GM21390 (cell line): ENCODE measurements around the gene EFCAB8.
"Not testable (repeated sequence)": the region's sequence is repeated elsewhere in the genome, so short reads cannot be mapped to it uniquely, and the experiment has no call there.

ENCODE experiments used
- ATAC-seq: cut with Tn5 transposase; IDR thresholded peaks from one replicate; pipeline ENCODE4 v1.9.1; 2021; ENCODE audit not compliant: unreplicated experiment

Gene EFCAB8

DNA sequence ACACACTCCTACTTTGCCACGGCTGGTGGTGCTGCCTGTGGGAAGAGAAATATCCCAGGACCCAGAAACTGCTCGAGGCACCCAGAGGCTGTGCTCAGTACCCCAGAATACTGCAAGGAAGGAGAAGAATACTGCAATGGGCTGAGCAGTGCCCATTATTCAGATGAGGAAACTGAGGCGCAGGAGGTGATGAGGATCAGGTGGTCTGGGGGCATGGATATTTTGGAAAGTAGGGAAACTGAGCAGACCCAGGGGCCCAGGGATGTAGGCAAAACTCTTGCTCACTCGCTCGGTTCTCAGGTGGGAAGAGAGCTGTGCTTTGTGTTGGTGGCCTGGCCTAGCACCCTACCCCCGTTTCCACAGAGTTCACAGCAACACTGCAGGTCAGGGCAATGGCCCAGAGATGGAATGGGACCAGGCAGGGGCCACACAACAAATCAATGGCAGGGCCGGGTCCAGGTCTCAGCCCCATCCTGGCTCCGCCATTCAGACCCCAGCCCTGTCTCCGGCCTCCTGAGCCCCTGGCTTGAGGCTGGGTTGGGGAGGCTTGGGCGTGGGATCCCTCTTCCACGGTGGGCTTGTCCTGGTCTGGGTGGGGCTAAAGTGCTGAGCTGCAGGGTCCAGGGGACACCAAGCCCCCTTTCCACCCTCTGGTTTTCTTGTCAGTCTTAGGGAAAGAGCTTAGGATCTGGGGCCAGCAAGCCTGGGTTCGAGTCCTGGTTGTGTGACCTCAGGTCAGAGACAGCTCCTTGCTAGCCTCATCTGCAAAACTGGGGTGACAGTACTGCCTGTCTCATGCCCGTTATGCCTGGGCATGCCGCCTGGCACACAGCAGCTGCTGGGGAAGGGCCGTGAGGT lies 111.6 kb downstream of the EFCAB8 start:
- ATAC-seq, result no peak

DNA sequence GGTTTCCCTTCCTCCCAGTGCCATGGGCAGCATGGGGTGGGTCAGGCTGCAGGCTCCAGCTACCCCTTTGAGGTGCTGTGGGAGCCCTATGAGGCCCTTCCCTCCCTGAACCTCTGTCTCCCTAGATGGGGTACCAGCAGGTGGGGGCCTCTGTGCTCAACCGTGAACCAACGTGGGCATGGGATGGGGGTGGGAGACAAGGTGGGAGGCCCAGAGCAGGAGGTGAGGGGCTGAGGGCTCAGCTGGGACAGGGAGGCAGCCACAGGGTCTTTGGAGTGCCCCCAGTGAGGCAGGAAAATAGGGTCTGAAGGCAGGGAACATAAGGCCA lies 112.2 kb downstream of the EFCAB8 start:
- no peak for ATAC-seq

DNA sequence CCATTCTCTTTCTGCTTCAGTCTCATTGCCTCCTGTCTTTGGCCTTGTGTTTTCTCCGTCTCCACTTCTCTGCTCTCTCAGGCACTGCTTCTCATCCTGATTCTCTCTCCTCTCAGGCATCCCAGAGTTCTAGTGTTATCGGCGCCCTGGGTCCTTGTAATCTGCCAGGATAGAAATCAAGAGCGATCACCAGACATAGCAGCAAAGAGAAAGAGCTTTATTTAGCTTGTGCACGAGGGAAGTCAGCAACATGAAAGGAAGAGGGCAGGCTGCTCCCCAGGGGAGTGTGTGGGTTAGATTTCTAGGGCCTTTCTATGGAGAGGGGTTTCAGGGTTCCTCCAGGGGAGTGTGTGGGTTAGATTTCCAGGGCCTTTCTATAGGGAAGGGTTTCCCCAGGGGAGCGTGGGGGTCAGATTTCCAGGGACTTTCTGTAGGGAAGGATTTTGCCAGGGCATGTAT lies 113.0 kb downstream of the EFCAB8 start:
- peak; percentile 20 for ATAC-seq

DNA sequence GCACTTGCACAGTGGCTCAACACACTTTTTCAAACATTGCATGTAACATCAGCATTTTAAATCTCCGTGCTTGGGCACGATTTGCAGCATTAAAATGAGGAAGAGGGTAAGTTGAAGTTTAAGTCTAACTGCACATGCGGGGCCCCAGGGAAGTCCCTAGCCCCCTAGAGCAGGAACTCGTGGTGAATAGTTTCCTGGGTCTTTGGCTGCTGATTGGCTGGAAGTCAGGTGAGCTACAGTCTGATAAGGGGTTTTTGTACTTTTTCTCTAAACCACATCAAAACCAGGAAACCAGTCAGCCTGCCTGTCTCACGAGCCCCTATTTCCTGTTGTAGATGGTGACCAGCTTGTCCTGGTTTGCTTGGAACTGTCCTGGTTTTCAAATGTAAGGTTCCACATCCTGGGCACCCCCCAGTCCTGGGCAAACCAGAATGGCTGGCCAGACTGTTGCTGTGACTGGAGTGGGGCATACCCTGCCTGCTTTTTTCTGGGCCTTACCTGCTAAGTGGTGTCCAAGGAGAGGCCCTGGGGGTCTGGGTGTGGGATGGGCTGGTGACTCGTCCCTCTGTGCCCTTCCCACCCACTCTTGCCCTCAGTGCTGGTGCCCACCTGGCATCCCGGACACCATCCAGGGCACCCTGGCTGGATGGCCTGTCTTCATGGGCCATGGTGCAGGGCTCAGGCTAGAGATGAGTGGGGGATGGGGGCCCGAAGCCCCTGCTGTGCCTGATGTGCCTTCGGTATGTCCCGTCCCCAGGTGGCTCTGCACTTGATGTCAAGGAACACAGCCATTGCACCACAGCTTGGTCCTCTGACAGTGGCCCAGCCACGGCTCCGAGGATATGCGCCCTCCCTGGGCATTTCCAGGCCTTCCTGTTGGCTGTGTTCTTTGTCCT lies 113.7 kb downstream of the EFCAB8 start:
- peak; percentile 78 for ATAC-seq

DNA sequence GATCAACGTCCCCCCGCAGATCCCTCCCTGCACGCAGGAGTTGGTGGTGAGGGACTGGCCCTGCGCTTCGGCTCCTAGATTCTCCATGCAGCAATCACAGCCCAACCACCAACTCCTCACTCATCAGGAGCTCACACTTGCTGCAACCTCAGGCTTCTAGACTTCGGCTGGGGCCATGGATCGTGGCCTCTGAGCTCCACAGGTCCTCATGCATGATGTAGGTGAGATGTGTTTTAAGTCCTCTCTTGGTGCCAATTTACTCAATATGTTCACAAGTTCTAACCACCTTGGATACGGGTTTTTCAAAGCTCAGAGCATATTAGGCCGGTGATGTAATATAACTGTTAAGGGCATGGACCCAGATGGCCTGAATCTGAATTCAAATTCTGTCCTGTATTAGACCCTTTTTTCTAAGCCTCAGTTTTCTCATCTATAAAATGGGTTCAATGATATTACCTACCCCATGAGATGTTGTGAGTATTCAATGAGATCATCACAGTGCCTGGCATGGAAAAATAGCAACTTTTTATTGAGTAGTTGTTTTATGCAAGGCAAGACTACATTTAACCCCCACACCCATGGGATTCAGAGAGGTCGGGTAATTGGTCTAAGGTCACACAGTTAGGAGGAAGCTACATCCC lies 114.5 kb downstream of the EFCAB8 start:
- ATAC-seq, result no peak

DNA sequence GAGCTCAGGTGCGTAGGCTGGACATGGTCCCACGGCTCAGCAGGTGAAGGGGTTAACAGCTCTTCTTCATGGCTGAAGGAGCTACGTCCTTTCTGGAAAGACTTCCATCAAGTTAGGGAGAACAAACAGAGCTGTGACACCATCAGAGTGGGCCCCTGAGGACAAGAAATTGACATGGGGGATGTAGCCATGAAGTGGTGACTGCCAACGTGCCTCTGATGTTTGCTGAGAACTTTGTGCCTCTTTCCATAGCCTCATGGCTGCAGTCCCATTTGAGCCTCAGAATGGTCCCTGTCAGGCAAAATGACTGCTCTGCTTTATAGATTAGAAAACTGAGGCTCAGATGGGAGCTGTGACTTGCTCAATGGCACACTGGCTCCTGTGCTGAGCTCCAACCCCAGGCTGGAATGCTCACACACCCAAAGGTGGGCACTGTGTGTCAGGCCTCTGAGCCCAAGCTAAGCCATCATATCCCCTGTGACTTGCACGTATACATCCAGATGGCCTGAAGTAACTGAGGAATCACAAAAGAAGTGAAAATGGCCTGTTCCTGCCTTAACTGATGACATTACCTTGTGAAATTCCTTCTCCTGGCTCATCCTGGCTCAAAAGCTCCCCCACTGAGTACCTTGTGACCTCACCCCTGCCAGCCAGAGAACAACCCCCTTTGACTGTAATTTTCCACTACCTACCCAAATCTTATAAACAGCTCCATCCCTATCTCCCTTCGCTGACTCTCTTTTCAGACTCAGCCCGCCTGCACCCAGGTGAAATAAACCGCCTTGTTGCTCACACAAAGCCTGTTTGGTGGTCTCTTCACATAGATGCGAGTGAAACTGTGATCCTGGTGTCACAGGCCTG lies 115.7 kb downstream of the EFCAB8 start:
- ATAC-seq, result not testable (repeated sequence)

DNA sequence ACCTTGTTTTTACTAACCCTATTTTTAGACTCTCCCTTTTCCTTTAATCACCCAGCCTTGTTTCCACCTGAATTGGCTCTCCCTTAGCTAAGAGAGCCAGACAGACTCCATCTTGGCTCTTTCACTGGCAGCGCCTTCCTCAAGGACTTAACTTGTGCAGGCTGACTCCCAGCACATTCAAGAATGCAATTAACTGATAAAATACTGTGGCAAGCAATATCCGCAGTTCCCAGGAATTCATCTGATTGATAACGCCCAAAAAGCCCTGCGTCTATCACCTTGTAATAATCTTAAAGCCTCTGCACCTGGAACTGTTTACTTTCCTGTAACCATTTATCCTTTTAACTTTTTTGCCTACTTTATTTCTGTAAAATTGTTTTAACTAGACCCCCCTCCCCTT lies 116.4 kb downstream of the EFCAB8 start:
- ATAC-seq, result not testable (repeated sequence)

DNA sequence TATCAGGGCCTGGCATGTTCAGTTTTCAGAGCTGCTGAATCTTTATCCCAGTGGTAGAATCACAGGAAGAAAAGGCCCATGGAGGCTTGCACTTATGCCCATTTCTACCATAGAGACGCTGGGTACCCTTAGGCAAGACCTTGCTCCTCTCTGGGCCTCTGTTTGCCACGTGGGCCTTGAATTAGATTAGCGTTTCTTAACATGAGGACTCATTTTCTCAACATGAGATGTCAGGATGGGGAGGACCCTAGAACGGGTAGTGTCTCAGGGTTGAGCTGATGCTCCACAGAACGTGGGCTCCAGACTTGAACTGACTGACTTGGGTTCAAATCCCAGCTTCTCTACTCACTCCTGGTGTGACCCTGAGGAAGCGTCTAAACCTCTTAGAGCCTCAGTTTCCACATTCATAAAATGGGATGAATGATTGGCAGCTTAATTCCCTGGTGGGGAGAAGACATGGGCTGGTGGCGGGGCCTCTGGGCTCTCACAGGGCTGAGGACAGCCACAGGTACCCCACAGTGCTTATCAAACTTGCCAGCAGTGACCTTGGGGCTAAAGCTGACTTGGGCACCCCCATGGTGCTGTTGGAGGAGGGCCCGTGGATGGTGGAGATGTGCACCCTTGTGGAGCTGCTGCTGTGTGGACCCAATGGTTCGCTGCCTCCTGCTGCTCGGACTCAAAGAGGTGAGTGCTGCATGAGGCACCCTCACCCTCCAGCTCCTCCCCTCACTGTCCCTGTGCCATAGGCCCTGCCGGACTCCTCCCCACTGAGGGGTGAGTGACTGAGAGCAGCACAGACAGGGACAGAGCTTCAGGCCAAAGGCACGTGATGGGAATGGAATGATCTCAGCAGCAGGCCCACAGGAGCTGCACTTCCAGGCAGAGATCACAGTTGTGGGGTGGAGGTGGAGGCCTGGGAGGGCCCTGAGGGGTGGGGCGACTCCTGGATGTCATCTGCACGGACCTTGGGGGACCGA lies 117.3 kb downstream of the EFCAB8 start:
- no peak for ATAC-seq

DNA sequence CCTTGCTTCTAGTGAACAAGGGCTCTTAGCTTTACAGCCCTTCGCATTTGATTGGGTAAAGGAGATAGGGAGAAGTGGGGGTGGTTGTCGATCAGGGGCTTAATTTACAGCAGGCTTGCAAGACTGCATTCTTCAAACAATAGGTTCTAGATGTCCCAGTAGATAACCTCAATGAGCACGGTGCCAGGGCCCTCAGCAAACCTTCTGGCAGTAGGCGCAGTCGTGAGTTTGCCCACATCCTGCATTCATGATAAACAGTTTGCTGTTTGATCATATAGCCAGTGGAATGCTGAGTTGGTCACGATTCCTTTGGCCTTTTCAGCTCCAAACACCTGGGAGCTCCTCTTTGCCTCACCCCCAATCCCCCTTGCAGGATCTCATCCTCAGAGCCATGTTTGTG lies 118.0 kb downstream of the EFCAB8 start:
- ATAC-seq, result no peak

DNA sequence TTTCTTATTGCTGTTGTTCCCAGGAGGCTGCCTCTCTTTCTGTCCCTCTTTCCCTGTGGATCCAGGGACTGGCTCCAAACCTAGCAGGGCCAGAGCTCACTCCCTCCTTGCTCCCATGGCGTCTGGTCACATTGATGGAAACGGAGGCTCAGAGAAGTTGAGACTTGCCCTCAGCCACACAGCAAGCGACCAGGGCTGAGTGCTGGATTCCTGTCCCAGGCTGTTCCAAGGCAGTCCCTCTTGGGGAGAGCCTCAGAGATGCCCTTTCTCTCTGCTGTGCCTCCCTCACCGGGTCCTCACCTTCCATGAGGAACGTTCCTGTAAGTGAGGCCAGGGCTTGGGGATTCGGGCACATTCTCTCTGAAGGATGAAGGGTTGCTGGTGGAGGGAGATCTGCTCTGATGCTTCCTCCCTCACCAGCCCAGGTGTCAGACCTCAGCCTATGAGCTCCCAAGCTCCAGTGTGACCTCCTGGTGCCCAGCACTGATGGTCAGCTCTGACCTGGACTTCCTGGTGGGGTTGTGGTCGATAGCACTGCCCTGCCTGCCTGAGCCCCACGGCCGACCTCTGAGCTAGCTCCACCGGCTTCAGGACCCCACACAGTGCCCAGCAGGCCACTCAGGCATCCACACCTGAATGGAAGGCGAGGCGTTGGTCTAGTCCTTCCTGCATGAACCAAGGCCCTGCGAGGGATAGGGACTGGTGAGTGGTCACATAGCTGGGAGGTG lies 118.7 kb downstream of the EFCAB8 start:
- ATAC-seq, result no peak

DNA sequence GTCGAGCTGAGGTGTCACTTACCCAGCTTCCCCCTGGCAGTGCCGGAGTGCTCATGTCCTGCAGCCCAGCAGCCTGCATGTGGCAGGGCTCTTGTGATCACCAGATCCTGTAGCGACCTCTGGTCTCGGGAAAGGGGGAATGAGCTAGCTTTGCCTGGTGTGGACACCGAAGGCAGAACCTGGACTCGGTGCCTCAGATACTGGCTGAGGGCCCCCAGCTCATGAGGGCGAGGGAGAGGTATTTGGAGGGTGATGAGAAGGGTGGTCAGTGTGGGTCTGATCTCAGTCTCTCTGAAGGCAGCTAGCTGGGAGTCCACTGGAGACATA lies 119.2 kb downstream of the EFCAB8 start:
- no peak for ATAC-seq

DNA sequence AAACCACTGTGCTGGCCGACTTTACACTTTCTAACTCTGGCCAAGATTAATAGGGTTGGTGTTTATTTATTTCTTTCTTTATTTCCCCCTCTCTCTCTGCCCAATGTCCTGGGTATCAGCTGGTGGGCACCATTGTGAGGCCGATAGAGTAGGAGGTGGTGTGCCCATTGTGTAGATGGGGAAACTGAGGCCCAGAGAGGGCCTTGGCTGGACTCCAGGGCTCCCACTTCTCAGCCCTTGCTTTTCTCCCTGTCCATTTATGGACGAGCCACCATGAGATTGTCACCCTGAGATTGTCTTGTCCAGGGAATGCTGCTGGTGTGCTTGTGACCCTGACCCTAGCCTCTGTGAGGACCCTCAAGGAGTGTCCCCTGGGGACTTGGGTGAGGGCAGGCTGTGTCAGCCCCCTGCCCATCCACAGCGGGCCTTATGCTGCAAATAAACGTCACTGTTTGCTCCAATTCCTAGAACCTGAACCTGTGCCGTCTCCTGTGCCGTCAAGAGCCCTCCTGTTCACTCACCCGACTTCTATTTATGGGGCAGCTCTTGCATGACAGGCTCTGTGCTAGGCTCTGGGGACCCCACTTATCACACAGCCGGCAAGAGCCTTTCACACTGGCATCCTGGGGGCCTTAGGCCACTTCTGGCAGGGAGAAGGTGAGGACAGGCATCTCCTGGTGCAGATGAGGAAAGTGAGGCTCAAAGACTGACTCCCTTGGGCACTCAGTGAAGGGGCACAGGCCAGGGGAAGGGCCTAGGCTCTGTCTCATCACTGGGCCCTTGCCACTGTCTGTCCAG lies 120.7 kb downstream of the EFCAB8 start:
- ATAC-seq, result no peak

DNA sequence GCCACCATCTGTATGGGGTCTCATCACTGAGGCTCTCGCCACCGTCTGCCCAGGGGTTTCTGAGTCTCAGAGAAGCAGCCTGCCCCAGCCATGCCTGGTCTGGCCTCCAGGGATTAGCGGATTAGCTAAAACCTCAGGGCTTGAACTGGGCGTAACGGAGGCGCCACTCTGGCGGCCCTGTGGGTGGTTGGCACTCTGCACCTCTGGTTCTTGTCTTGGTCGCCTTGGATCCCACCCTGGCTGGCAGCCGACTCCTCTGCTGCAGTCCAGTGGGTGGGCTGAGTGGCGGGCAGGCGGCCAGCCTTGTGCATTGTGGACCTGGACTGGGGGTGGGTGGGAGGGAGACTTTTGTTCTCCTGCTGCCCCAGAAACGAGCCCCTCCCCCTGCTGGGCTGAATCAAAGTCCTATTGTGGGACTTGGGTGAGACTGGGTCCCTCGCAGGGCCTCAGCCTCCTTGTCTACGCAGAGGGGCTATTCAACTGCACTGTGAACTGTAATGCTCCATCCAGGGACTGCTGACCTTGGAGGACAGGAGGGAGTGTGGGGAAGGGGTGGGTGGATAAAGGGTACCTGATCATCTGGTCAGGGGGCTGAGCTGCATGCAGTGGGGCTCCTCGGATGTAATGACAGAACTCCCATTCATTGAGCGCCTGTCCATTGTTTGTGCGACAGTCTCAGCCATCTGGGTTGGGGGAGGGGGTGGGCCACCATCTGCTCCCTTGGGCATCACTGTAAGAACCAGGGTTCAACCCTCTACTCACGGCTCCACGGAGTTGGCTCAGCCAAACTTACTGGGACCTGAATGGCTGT lies 121.6 kb downstream of the EFCAB8 start:
- ATAC-seq, result no peak

DNA sequence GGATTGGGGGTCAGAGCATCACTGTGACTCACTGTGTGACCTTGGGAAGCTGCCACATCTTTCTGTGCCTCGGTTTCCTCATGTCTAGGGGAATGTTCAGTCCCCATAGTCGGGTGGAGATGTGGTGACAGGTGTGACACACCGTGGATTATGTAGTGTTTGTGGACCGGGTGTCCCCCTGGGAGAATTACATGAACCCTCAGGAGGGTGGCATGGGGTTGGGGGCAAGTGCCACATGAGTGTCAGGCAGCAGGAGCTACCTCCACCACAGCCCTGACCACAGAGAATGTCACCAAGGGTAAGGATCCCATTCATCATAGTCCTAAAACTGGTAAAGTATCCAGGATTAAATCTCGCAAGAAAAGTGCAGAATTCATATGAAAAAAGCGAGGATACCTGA lies 122.3 kb downstream of the EFCAB8 start:
- ATAC-seq, result no peak

DNA sequence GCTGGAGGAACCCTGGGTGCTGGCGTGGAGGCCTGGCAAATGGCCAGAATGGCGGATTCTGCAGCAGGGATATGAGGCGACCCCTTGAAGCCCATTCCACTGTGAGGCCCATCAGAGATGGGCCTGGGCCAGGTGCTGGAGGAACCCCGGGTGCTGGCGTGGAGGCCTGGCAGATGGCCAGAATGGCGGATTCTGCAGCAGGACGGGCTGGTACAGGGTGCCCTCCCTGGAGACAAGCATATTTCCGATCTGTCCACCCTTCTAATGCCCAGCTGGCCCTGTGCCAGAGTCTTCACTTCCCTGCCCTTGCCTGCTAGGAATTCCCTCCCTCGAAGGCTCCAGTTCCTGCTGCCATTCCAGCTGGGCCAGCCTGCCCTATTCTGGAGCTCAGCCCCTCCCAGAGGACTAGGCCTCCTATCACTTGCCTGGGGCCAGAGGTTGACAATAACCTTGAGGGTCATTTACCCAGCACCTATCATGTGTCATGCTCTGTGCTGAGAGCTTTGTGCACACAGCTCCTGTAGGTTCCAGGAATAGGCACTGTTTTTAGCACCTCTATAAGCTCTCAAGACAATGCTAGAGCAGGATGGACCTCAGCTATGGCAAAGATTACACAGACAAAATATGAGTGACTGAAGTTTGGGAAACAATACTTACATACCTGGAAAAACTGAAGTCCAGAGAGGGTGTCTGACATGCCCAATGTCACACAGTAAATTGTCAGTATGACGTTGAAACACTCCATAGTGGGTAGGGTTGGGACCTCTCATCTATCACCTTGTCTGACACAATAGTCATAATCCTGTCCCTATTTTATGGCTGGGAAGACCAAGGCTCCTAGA lies 124.1 kb downstream of the EFCAB8 start:
- ATAC-seq, result no peak

DNA sequence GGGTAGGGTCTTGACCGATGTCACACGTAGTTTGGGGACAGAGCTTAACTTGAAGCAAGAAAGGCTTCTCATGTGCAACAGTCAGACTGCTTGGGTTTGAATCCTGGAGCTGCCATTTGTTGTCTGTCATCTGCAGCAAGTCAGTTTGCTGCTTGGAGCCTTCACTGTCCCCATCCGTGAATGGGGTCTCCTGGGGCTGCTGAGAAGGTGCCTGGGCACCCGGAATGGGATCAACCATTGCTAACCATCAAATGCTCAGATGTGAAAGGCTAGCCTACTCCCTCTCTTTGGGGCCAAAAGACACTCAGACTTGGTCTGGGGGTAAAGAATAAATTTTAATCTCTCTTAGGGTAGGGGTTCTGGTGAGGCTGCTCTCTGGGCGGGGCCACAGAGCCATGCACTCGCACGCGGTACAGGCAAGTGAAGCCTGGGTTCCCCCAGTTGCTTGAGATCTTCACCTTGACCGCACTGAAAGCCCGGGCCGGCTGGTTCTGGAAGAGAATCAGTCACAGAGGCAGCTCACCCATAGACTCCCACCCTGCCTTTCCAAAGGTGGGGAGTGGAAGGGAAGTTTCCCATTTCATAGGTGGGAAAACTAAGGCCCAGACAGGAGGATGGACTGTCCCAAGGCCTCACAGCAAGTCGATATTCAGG lies 124.9 kb downstream of the EFCAB8 start:
- no peak for ATAC-seq
